ENCODE measurements around the gene C11orf58.

Gene C11orf58

DNA sequence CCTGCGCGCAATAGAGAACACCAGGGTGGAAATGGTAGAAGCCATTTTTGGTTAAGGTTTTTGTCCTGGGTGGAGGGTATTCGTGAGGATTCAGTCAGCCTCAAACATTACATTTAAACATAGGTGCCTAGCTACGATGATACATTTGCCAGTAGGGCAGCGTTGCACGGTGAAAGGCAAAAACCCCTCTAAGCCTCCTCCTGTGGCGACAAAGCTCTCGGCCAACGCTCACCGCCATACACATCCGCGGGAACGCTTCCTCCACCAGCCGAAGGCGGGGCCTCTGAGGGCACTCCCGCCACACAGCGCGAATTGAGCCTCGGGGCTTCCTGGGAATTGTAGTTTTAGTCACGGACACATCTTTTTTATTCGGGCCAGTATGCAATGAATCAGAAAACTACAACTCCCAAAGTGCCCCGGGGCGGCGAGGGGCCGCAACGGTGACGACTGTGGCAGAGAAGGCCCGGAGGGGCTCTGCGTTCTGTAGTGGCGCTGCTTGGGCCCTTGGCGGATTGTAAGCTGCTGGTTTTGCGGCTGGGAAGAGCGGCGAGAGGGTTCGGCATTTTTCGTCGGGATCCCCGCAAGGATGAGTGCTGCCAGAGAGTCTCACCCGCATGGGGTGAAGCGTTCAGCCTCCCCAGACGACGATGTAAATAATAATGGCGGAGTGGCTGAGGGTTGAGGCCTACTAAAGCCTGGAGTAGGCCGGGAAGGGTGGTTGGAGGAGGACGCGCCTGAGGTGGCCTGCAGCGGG lies at the start of gene C11orf58:
Gene C11orf58, plus strand, starts transcription at position 455 of the 754 bp plus-strand sequence. Its CDS starts 132 bp downstream, at position 587.
- Histone ChIP-seq H3K9me3 (ENCODE audit: control insufficient read depth, insufficient read depth, low read length) (no peaks in the 10 kb centered on the region), H3K36me3 (ENCODE audit: control insufficient read depth, insufficient read depth, low read length) (no peaks in the 10 kb centered on the region), H3K4me1 (ENCODE audit: control insufficient read depth, insufficient read depth, low read length) (no peaks in the 10 kb centered on the region), H3K27me3 (ENCODE audit: control insufficient read depth, insufficient read depth, low read length) (no peaks in the 10 kb centered on the region), H3K9ac (ENCODE audit: low read depth, low read length) (peak within 1 kb of the TSS; percentile 99), H3K4me3 (ENCODE audit: low read depth, low read length) (peak within 1 kb of the TSS; percentile 80)

DNA sequence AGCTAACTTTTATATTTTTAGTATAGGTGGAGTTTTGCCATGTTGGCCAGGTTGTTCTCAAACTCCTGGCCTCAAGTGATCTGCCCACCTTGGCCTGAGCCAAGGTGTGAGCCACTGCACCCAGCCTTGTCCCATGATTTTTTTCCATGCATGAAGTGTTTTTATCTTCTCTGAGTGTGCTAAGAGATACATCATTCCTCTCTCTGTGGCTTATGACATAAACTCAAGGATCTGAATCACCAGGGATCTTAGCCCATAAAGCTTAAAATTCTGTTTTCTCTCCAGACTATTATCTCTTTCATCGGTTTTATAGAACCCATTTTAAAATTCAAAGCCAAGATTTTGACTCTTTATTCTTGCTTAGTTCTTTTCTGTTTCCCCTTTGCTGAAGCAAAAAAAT lies 48.4 kb upstream of the C11orf58 start:
- Histone ChIP-seq H3K4me1 (ENCODE audit: control insufficient read depth, insufficient read depth, low read length) (peaks cover 3% of the 10 kb centered on the region), H3K9me3 (ENCODE audit: control insufficient read depth, insufficient read depth, low read length) (no peaks in the 10 kb centered on the region), H3K4me3 (ENCODE audit: low read depth, low read length) (no peak overlapping the region), H3K9ac (ENCODE audit: low read depth, low read length) (no peak overlapping the region), H3K36me3 (ENCODE audit: control insufficient read depth, insufficient read depth, low read length) (no peaks in the 10 kb centered on the region), H3K27me3 (ENCODE audit: control insufficient read depth, insufficient read depth, low read length) (no peaks in the 10 kb centered on the region)

DNA sequence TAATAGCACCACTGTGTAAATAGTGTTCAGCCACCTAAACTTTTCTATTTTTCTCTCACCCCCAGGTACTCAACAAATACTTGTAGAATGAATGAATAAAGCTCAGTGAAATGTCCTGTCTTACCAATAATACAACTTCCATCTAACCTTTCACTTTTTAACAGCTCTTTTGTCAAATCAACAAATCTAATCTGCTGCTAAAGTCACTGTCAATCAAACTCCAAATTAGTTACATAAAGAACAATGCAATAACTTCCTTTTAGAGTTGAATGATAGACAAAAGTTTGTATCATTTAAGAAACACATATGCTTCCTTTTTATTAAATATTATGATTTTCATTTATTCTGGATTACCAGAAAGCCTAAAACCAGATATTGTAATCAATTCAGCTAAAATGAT lies 34.7 kb upstream of the C11orf58 start:
- no peaks in the 10 kb centered on the region for H3K9me3 ChIP-seq (ENCODE audit: control insufficient read depth, insufficient read depth, low read length)
- H3K36me3 ChIP-seq (ENCODE audit: control insufficient read depth, insufficient read depth, low read length) = no peaks in the 10 kb centered on the region
- no peaks in the 10 kb centered on the region for H3K27me3 ChIP-seq (ENCODE audit: control insufficient read depth, insufficient read depth, low read length)
- no peaks in the 10 kb centered on the region for H3K4me1 ChIP-seq (ENCODE audit: control insufficient read depth, insufficient read depth, low read length)
- H3K4me3 ChIP-seq (ENCODE audit: low read depth, low read length) = no peak overlapping the region
- no peak overlapping the region for H3K9ac ChIP-seq (ENCODE audit: low read depth, low read length)

DNA sequence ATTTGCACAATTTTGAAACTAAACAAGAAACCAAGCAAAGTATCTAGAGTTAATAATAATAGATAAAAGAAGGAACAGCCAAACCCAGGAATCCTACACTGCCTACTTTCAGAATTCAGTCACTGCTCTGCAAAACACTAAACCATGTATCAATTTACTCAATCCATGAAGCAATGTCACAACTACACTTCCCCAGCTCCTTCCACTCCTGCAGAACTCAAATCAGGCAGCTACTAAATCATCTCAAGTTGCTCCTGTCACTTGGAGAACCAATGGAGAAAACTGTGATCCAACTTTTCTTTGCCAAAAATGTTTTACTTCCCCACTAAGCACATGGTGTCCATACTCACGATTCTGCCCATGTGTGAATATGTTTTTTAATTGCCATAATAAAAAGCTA lies 24.9 kb upstream of the C11orf58 start:
- no peaks in the 10 kb centered on the region for H3K4me1 ChIP-seq (ENCODE audit: control insufficient read depth, insufficient read depth, low read length)
- H3K9me3 ChIP-seq (ENCODE audit: control insufficient read depth, insufficient read depth, low read length) = no peaks in the 10 kb centered on the region
- H3K4me3 ChIP-seq (ENCODE audit: low read depth, low read length) = no peak overlapping the region
- H3K27me3 ChIP-seq (ENCODE audit: control insufficient read depth, insufficient read depth, low read length) = no peaks in the 10 kb centered on the region
- no peaks in the 10 kb centered on the region for H3K36me3 ChIP-seq (ENCODE audit: control insufficient read depth, insufficient read depth, low read length)
- H3K9ac ChIP-seq (ENCODE audit: low read depth, low read length) = no peak overlapping the region

DNA sequence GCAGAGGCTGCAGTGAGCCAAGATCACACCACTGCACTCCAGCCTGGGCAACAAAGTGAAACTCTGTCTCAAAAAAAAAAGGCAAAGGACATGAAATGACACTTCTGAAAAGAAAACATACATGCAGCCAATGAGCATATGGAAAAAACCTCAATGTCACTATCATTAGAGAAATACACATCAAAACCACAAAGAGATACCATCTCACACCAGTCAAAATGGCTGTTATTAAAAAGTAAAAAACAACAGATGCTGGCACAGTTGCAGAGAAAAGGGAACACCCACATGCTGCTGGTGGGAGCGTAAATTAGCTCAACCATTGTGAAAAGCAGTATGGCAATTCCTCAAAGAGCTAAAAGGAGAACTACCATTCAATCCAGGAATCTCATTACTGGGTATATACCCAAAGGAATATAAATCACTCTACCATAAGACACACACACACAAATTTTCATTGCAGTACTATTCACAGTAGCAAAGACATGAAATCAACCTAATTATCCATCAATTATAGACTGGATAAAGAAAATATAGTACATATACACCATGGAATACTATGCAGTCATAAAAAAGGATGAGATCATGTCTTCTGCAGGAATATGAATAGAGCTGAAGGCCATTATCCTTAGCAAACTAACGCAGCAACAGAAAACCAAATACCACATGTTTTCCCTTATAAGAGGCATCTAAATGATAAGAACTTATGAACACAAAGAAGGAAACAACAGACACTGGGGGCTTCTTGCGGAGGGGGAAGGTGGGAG lies 15.7 kb upstream of the C11orf58 start:
- H3K36me3 ChIP-seq (ENCODE audit: control insufficient read depth, insufficient read depth, low read length) = no peaks in the 10 kb centered on the region
- no peak overlapping the region for H3K4me3 ChIP-seq (ENCODE audit: low read depth, low read length)
- H3K4me1 ChIP-seq (ENCODE audit: control insufficient read depth, insufficient read depth, low read length) = no peaks in the 10 kb centered on the region
- no peak overlapping the region for H3K9ac ChIP-seq (ENCODE audit: low read depth, low read length)
- H3K9me3 ChIP-seq (ENCODE audit: control insufficient read depth, insufficient read depth, low read length) = no peaks in the 10 kb centered on the region
- no peaks in the 10 kb centered on the region for H3K27me3 ChIP-seq (ENCODE audit: control insufficient read depth, insufficient read depth, low read length)

DNA sequence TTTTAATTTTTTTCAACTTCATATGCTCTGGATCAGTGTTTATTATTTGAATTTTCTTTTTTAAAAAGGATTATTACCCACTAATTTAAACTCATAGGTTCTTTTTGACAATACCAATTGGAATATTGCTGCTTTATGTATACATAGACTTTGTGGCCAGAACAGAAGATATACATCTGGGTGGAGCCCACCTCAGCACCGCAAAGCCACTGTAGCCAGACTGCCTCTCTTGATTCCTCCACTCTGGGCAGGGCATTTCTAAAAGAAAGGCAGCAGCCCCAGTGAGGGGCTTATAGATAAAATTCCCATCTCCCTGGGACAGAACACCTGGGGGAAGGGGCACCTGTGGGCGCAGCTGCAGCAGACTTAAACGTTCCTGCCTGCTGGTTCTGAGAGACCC lies 10.6 kb upstream of the C11orf58 start:
- Histone ChIP-seq H3K9ac (ENCODE audit: low read depth, low read length) (no peak overlapping the region), H3K9me3 (ENCODE audit: control insufficient read depth, insufficient read depth, low read length) (no peaks in the 10 kb centered on the region), H3K27me3 (ENCODE audit: control insufficient read depth, insufficient read depth, low read length) (no peaks in the 10 kb centered on the region), H3K4me3 (ENCODE audit: low read depth, low read length) (no peak overlapping the region), H3K36me3 (ENCODE audit: control insufficient read depth, insufficient read depth, low read length) (no peaks in the 10 kb centered on the region), H3K4me1 (ENCODE audit: control insufficient read depth, insufficient read depth, low read length) (no peaks in the 10 kb centered on the region)

DNA sequence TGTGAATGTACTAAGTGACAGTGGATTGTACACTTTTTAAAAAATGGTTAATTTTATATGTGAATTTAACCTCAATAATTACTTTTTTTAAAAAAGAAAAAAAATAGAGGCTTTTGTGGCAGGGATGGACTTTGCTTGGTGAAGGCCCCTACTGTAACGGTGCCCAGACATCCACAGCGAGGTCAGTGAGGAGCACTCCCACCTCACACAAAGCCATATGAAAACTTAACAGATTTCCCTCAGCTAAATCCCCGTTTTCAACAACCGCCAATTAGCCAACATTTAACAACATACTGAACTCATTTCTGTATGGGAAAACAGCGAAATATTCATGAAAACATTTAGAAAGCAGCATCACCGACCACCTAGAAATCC lies 642 bp upstream of the C11orf58 start:
- Histone ChIP-seq H3K4me3 (ENCODE audit: low read depth, low read length) (peak overlapping the region; percentile 80), H3K9ac (ENCODE audit: low read depth, low read length) (peak overlapping the region; percentile 84), H3K9me3 (ENCODE audit: control insufficient read depth, insufficient read depth, low read length) (no peaks in the 10 kb centered on the region), H3K36me3 (ENCODE audit: control insufficient read depth, insufficient read depth, low read length) (no peaks in the 10 kb centered on the region), H3K27me3 (ENCODE audit: control insufficient read depth, insufficient read depth, low read length) (no peaks in the 10 kb centered on the region), H3K4me1 (ENCODE audit: control insufficient read depth, insufficient read depth, low read length) (no peaks in the 10 kb centered on the region)

DNA sequence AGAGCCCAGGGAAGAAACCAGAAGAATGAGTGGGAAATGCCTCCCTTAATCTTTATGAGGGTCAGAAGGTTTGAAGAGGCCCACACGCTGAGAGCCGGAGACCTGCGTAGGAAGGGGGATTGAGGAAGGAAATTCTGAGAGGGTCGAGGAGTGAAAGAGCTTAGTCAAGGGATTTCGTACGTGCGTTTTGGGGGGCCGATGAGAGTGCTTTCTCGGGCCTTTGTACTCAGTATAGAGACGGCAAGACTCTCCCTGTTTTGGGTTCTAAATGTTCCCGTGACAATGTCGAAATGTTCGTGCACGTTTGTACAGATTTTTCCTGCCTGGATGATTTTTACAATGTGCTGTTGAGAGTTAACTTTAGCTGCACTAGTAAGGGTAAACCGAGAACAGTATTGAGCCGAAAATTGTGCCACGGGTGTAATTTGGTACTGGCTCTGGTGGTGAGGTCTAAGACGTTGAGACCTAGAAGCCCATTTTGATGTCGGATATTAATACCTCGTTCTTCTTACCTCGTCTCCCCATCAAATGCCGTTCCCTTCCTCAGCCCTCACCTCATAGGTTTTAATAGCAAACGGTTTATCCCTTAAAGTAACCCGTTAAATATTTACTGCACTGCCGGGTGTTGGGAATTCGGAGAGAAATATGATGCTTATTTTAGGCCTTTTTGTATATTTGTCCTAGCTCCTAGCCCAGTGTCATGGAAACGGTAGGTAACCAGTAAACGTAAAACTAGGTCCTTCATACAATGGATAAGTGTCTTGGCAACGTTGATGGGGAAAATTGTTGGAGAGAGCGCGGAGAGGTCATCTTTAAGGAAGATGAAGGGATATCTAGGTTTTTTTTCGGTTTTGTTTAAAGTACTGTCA lies 734 bp downstream of the C11orf58 start:
- H3K27me3 ChIP-seq (ENCODE audit: control insufficient read depth, insufficient read depth, low read length) = no peaks in the 10 kb centered on the region
- H3K9ac ChIP-seq (ENCODE audit: low read depth, low read length) = peak overlapping the region; percentile 99
- no peaks in the 10 kb centered on the region for H3K36me3 ChIP-seq (ENCODE audit: control insufficient read depth, insufficient read depth, low read length)
- H3K9me3 ChIP-seq (ENCODE audit: control insufficient read depth, insufficient read depth, low read length) = no peaks in the 10 kb centered on the region
- no peaks in the 10 kb centered on the region for H3K4me1 ChIP-seq (ENCODE audit: control insufficient read depth, insufficient read depth, low read length)
- H3K4me3 ChIP-seq (ENCODE audit: low read depth, low read length) = peak overlapping the region; percentile 80

DNA sequence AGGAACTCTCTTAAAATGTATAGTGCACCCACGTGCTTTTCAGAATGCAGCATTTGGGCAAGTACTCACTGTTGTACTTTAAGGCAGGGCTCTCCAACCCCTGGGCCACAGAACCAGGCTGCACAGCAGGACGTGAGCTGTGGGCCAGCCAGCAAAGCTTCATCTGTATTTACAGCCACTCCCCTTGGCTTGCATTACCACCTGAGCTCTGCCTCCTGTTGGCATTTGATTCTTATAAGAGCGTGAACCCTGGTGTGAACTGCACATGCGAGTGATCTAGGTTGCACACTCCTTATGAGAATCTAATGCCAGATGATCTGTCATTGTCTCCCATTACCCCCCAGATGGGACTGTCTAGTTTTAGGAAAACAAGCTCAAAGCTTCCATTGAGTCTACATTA lies 3.0 kb downstream of the C11orf58 start:
- H3K9me3 ChIP-seq (ENCODE audit: control insufficient read depth, insufficient read depth, low read length) = no peaks in the 10 kb centered on the region
- no peak overlapping the region for H3K9ac ChIP-seq (ENCODE audit: low read depth, low read length)
- no peaks in the 10 kb centered on the region for H3K27me3 ChIP-seq (ENCODE audit: control insufficient read depth, insufficient read depth, low read length)
- no peaks in the 10 kb centered on the region for H3K36me3 ChIP-seq (ENCODE audit: control insufficient read depth, insufficient read depth, low read length)
- no peak overlapping the region for H3K4me3 ChIP-seq (ENCODE audit: low read depth, low read length)
- no peaks in the 10 kb centered on the region for H3K4me1 ChIP-seq (ENCODE audit: control insufficient read depth, insufficient read depth, low read length)

DNA sequence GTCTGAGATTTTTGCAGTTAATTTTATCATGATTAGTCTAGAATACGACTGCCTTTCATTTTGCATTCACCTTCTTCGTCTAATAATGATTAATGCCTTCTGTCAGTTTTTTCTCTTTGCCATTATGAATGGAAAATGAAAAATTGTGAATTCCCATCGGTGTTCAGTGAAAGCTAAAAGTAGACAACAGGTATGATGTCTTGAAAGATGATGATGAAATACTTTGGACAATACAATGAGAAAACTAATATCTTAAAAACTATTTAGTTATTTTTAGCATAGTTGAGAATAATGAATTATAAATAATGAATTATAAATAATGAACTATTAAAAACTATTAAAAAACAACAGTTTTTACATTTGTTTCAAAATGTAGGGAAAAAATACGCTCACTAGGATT lies 5.0 kb downstream of the C11orf58 start:
- no peaks in the 10 kb centered on the region for H3K4me1 ChIP-seq (ENCODE audit: control insufficient read depth, insufficient read depth, low read length)
- H3K36me3 ChIP-seq (ENCODE audit: control insufficient read depth, insufficient read depth, low read length) = no peaks in the 10 kb centered on the region
- H3K4me3 ChIP-seq (ENCODE audit: low read depth, low read length) = no peak overlapping the region
- H3K27me3 ChIP-seq (ENCODE audit: control insufficient read depth, insufficient read depth, low read length) = no peaks in the 10 kb centered on the region
- no peaks in the 10 kb centered on the region for H3K9me3 ChIP-seq (ENCODE audit: control insufficient read depth, insufficient read depth, low read length)
- no peak overlapping the region for H3K9ac ChIP-seq (ENCODE audit: low read depth, low read length)

DNA sequence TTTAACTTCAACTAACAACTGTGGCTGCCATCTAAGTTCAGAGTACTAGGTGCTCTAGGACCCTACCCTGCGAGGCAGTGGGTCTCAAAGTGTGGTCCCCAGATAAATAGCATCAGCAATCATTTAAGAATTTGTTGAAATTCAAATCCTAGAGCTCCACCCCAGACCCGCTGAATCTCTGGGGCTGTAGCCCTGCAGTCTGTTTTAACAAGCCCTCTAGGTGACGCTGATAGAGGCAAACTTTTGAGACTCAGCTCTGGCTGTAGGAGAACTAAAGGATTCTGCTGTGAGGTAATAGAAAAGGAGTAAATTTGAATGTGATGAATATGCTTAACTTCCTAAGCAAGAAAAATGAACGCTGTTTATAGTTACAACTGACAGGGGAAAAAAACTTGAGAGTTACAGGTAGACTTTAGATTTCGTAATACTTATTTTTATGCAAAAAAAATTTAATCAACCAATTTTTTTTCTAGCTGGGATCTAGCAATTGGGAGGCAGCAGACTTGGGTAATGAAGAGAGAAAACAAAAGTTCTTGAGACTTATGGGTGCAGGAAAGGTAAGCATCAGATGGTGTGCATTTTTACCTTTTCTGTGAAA lies 5.8 kb downstream of the C11orf58 start:
- H3K27me3 ChIP-seq (ENCODE audit: control insufficient read depth, insufficient read depth, low read length) = no peaks in the 10 kb centered on the region
- no peaks in the 10 kb centered on the region for H3K4me1 ChIP-seq (ENCODE audit: control insufficient read depth, insufficient read depth, low read length)
- peaks cover 2% of the 10 kb centered on the region for H3K36me3 ChIP-seq (ENCODE audit: control insufficient read depth, insufficient read depth, low read length)
- no peak overlapping the region for H3K4me3 ChIP-seq (ENCODE audit: low read depth, low read length)
- no peak overlapping the region for H3K9ac ChIP-seq (ENCODE audit: low read depth, low read length)
- H3K9me3 ChIP-seq (ENCODE audit: control insufficient read depth, insufficient read depth, low read length) = no peaks in the 10 kb centered on the region

All from iPS-15b (cell line).